HEK293T (cell line): ENCODE data around the gene FEM1B.

ENCODE experiments used
- CTCF ChIA-PET: fragments of 350-600 bp; formaldehyde crosslinking; extraction: SDS; loops from one replicate; lab custom pipeline; 2021; ENCODE audit warnings: antibody characterized with exemption, inconsistent platforms; lab: Yijun Ruan, JAX
- POLR2A ChIA-PET: fragments of 350-600 bp; formaldehyde crosslinking; extraction: SDS; loops from one replicate; lab custom pipeline; 2020; ENCODE audit warnings: antibody characterized with exemption, inconsistent platforms; lab: Yijun Ruan, JAX
- DNase-seq: peaks from one replicate; pipeline ENCODE4 v3.0.0; 2012; ENCODE audit warnings: mixed read lengths; ENCODE audit errors: extremely low spot score
- ARNT ChIP-seq: fragments of 450-650 bp; IDR thresholded peaks from 2 replicates; pipeline ENCODE4 v1.6.1; 2017; ENCODE audit warnings: mild to moderate bottlenecking
- BHLHE40 ChIP-seq: fragments of 450-650 bp; IDR thresholded peaks from 2 replicates; pipeline ENCODE4 v1.6.1; 2016; ENCODE audit warnings: mild to moderate bottlenecking, moderate library complexity, borderline replicate concordance
- CTBP1 ChIP-seq: fragments of 450-650 bp; IDR thresholded peaks from 2 replicates; pipeline ENCODE4 v1.6.1; 2016; ENCODE audit warnings: borderline replicate concordance
- ELF4 ChIP-seq: fragments of 450-650 bp; IDR thresholded peaks from 2 replicates; pipeline ENCODE4 v1.6.1; 2017; ENCODE audit warnings: antibody characterized with exemption
- FOXA1 ChIP-seq: fragments of 450-650 bp; IDR thresholded peaks from 2 replicates; pipeline ENCODE4 v1.6.1; 2016; ENCODE audit warnings: mild to moderate bottlenecking
- FOXK2 ChIP-seq: fragments of 450-650 bp; IDR thresholded peaks from 2 replicates; pipeline ENCODE4 v1.6.1; 2016; ENCODE audit warnings: mild to moderate bottlenecking
- FOXM1 ChIP-seq: fragments of 450-650 bp; IDR thresholded peaks from 2 replicates; pipeline ENCODE4 v1.6.1; 2017; ENCODE audit warnings: mild to moderate bottlenecking, borderline replicate concordance
- HDGF ChIP-seq: fragments of 450-650 bp; IDR thresholded peaks from 2 replicates; pipeline ENCODE4 v1.6.1; 2017; ENCODE audit warnings: antibody characterized with exemption, borderline replicate concordance
- L3MBTL2 ChIP-seq: fragments of 450-650 bp; conservative IDR thresholded peaks from 2 replicates; pipeline ENCODE4 v1.6.1; 2016; ENCODE audit warnings: mild to moderate bottlenecking
- LEF1 ChIP-seq: fragments of 450-650 bp; IDR thresholded peaks from 2 replicates; pipeline ENCODE4 v1.6.1; 2017; ENCODE audit warnings: mild to moderate bottlenecking, borderline replicate concordance
- NFRKB ChIP-seq: fragments of 450-650 bp; IDR thresholded peaks from 2 replicates; pipeline ENCODE4 v1.6.1; 2016; ENCODE audit warnings: mild to moderate bottlenecking, moderate library complexity
- PKNOX1 ChIP-seq: fragments of 450-650 bp; IDR thresholded peaks from 2 replicates; pipeline ENCODE4 v1.6.1; 2016
- SP1 ChIP-seq: fragments of 450-650 bp; IDR thresholded peaks from 2 replicates; pipeline ENCODE4 v1.6.1; 2017
- SUZ12 ChIP-seq: fragments of 450-650 bp; IDR thresholded peaks from 2 replicates; pipeline ENCODE4 v1.6.1; 2016; ENCODE audit warnings: mild to moderate bottlenecking
- TARDBP ChIP-seq: fragments of 450-650 bp; IDR thresholded peaks from 2 replicates; pipeline ENCODE4 v1.6.1; 2016
- ZNF384 ChIP-seq: fragments of 450-650 bp; IDR thresholded peaks from 2 replicates; pipeline ENCODE4 v1.6.1; 2016

The FEM1B gene

GRCh38 chr15:68277603-68278344 is at the start of gene FEM1B:
Gene FEM1B (plus strand): TSS chr15:68277745. CDS start chr15:68278418, 673 bp downstream.
- ChIA-PET POLR2A (interaction anchor here (0.6 to 2.6 kb wide), 25 partner anchors 13 to 1740 kb away, joined by 3 to 27 read pairs (median 4); partner anchors contain the start of genes CLN6 and PIAS1), CTCF (interaction anchor here (0.9 to 1.3 kb wide), 2 partner anchors 12 to 396 kb away, joined by 3 to 4 read pairs; no protein-coding TSS in a partner anchor)
- DNase-seq = peak; percentile 78
- TF ChIP-seq SP1 = no peak
- no peak for TF ChIP-seq FOXK2
- TF ChIP-seq TARDBP = no peak
- TF ChIP-seq NFRKB = no peak
- TF ChIP-seq ZNF384 = no peak
- no peak; the same call in 1 of the 2 replicates for TF ChIP-seq LEF1
- TF ChIP-seq ELF4 = 0 out of 2 replicates have a peak, but pooled peaks have one; percentile 41
- no peak for TF ChIP-seq SUZ12
- 0 out of 2 replicates have a peak, but pooled peaks have one; percentile 9 for TF ChIP-seq ARNT
- TF ChIP-seq CTBP1 = peak; percentile 88
- peak; percentile 61 for TF ChIP-seq L3MBTL2
- no peak for TF ChIP-seq FOXA1
- TF ChIP-seq FOXM1 = no peak
- no peak; the same call in 1 of the 2 replicates for TF ChIP-seq HDGF
- 0 out of 2 replicates have a peak, but pooled peaks have one; percentile 24 for TF ChIP-seq PKNOX1

DNA sequence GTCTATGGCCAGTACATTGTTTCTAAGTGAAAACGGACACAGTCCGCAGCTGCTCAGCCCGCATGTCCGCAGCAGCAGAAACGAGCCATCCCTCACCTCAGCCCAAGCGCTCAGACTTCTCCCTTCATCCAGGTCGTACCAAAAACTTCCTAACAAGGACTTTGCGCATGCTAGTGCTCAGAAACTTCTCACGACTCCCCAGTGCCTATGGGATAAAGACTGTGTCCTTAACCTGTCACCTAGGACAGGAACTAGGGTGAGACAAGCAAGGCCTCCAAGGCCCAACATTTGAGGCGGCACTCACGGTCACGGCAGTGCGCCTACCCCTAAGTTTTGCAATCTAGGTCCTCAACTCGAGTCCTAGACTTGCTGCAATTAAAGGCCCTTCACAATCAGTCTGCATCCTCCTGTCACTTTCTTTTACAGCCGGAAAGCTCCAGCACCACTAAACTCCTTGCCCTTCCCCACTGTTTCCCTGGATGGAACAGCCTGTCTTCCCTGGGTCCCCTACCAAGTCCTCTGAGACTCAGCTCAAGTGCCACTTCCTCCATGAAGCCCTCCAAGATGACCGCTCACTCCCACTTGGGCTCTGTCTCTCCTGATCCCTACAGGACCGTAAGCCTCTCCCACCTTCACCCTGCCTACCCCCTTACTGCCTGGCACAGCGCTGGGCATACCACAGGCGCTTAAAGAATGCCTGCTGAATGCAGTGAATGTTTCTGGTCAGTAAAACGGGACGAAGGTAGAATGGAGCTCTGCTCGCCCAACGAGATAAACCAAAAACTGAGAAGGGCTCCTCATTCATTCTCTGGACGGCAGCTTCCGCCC is 49.2 kb upstream of the FEM1B start:
- DNase-seq = peak; percentile 17
- CTCF ChIA-PET = interaction anchor here (0.6 kb wide), 1 partner anchor 200 kb away, joined by 3 read pairs; no protein-coding TSS in a partner anchor
- TF ChIP-seq ELF4 = no peak
- TF ChIP-seq ZNF384 = no peak
- TF ChIP-seq BHLHE40 = no peak
- peak; percentile 78; the same call in 1 of the 2 replicates for TF ChIP-seq HDGF
- no peak for TF ChIP-seq NFRKB
- no peak for TF ChIP-seq LEF1
- POLR2A ChIA-PET = interaction anchor here (0.9 to 3.2 kb wide), 9 partner anchors 10 to 388 kb away, joined by 3 to 14 read pairs (median 4); partner anchors contain the start of gene FEM1B

DNA sequence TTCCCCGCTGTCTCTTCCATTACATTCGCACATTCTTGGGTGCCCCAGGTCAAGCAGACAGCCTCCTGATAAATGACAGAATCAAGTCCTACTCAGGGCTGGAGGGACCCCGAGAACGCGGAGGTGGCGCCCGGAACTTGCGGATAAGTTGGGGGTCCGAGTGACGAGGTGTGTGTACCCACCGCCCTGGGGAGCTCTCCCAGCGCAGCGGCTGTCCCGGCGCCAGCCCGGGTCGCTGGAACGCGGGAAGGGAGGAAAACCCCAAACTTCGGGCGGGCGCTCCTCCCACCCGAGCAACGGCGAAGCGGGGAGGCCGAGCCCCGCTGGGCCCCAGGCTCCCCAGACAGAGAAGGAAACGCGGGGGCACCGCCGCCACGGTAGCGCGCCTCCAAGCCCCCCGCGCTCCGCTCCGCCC is 48.6 kb upstream of the FEM1B start:
- ChIA-PET CTCF (interaction anchor here (0.6 kb wide), 1 partner anchor 200 kb away, joined by 3 read pairs; no protein-coding TSS in a partner anchor), POLR2A (interaction anchor here (0.9 to 3.2 kb wide), 7 partner anchors 10 to 261 kb away, joined by 3 to 14 read pairs (median 3); partner anchors contain the start of gene FEM1B)
- TF ChIP-seq ZNF384 (no peak), L3MBTL2 (peak; percentile 88)
- no peak for DNase-seq

- POLR2A ChIA-PET = interaction anchor here (1.0 to 3.2 kb wide), 6 partner anchors 9 to 77 kb away, joined by 3 to 14 read pairs (median 6); partner anchors contain the start of gene FEM1B
- CTCF ChIA-PET = interaction anchor here (0.6 kb wide), 1 partner anchor 405 kb away, joined by 3 read pairs; no protein-coding TSS in a partner anchor
- TF ChIP-seq TARDBP = no peak
- TF ChIP-seq BHLHE40 = no peak
- no peak for TF ChIP-seq FOXA1
- peak; percentile 93 for TF ChIP-seq L3MBTL2
- TF ChIP-seq ARNT = 0 out of 2 replicates have a peak, but pooled peaks have one; percentile 47
- no peak for TF ChIP-seq HDGF
- TF ChIP-seq CTBP1 = no peak
- peak; percentile 96 for DNase-seq
These were observed 48.0 kb upstream of the FEM1B start, which contains the start of gene CLN6 for GRCh38 chr15:68229386-68230156. Gene CLN6 (minus strand): TSS chr15:68229728. CDS start chr15:68229584, 144 bp downstream.

DNA sequence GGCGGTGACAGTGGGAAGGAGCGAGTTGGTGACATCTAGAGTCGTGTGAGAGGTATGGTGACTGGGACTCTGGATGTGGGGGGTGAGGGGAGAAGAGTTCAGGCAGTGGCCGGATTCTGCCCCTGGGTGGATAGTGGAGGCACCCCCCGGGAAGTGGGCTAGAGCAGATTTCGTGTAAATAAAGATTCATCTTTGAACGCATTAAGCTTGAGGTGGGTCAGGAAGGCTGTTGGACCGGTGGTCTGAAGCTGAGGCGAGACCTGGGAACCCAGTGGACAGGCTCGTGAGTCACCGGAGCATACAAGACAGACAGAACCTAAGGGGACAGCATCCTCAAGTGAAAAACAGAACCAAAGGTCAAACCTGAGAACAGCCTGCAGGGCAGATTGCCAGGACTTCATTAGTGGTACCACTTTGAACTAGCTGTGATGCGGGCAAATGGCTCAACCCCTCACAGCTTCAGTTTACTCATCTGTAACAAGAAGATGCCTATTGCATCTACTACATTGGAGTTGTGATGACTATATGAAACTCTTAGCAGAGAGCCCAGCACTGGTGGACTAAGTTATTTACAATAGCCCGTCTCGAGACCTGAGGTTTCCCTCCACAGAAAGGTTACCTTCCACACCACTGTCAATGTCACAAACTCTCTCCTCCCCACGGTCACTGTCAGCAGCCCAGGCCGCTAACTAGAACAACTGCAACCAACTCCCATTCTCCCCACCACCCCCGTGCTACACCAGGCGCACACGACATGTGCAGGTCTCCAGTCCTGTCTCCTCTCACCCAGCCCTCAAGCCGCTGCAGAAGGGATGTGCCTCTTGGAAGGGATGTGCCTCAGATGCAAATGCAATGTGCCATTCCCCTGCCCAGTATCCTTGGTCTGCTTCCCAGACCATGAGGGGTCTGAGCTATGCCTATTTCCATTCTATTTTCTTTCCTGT is 47.1 kb upstream of the FEM1B start:
- ChIA-PET CTCF (interaction anchor here (1.1 kb wide), 1 partner anchor 76 kb away, joined by 5 read pairs; no protein-coding TSS in a partner anchor), POLR2A (interaction anchor here (1.0 to 3.2 kb wide), 4 partner anchors 10 to 47 kb away, joined by 3 to 14 read pairs (median 4); partner anchors contain the start of gene FEM1B)
- TF ChIP-seq ELF4 (no peak), HDGF (no peak), SUZ12 (no peak), PKNOX1 (no peak), L3MBTL2 (no peak), TARDBP (no peak)
- peak; percentile 4 for DNase-seq
